HG02798 (cell line): Measurements from ENCODE around the gene BHLHE41.
A peak's percentile ranks its signal among the peaks of the same experiment; 100 is the strongest.

Source experiments
- ATAC-seq: cut with Tn5 transposase; IDR thresholded peaks from one replicate; pipeline ENCODE4 v1.9.1; 2021; ENCODE audit warnings: mild to moderate bottlenecking; ENCODE audit not compliant: unreplicated experiment, poor library complexity

BHLHE41 gene

DNA sequence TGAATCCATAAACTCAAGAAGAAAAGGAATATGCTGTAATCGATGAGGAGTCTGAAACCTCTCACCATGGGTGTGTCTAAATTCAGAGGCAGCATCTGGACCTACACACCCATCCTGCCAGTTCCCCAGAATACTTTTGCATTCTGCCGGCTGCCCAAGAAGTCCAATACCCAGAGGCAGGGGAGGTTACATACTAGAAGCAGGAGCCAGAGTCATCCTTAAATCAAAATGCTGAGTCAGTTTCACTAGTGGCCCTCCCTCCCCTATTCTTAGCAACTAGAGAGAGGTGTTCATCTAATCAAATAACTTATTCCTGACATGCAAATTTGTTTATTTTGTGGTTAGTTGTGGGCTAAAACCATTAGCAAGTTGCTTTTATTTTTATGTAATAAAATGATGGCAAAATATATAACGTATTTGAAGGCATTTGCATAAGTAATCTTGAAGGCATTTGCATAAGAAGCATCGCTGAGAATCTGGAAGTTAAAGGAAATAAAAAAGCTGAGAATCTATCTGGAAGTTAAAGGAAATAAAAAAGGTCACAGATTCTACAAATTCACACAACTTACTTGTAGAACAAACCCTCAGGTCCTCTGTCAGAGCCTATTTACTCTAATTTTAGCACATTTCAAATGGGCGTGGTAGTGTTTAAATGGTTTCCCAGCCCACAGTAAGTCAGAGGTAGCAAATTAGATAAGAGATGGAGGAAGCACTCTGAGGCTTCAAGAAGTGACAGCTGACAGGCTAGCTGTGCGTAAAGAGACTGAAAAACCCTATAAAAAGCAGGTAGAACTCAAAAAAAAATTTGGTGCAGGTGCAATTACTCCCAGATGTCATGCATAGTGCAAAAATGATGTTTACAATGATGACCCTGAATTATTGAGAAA, 7.8 kb downstream of the BHLHE41 start:
- no peak for ATAC-seq

DNA sequence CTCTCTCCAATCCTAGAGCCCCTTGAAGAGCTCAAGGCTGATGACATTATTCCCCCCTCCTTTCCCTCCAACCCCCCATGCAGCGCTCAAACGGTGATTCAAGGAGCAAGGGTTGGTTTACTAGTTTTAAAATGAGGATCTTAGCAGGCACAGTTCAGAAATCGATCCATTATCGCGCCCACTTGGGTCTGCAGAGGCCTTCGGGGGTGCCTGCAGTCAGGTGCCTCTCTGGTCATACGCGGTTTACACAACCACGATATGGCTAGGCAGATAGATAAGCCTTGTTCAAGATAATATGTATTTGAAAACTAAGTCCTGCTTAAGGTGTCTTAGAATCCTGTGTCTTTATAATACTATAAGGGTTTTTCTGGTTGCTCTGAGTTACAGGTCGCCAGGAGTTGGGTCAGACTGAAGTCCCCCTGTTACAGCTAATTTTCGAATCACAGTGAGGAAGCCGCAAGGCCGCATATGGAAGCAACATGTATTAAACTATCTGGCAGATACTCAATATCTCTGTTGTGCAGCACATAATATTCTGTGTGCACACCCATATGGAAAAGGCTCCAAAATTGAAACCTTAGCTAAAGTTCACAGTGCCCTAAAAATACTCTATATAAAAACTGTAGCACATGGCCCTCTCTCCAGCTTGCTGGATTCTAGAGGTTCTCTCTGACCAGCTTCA, 10.0 kb downstream of the BHLHE41 start:
- ATAC-seq = no peak

DNA sequence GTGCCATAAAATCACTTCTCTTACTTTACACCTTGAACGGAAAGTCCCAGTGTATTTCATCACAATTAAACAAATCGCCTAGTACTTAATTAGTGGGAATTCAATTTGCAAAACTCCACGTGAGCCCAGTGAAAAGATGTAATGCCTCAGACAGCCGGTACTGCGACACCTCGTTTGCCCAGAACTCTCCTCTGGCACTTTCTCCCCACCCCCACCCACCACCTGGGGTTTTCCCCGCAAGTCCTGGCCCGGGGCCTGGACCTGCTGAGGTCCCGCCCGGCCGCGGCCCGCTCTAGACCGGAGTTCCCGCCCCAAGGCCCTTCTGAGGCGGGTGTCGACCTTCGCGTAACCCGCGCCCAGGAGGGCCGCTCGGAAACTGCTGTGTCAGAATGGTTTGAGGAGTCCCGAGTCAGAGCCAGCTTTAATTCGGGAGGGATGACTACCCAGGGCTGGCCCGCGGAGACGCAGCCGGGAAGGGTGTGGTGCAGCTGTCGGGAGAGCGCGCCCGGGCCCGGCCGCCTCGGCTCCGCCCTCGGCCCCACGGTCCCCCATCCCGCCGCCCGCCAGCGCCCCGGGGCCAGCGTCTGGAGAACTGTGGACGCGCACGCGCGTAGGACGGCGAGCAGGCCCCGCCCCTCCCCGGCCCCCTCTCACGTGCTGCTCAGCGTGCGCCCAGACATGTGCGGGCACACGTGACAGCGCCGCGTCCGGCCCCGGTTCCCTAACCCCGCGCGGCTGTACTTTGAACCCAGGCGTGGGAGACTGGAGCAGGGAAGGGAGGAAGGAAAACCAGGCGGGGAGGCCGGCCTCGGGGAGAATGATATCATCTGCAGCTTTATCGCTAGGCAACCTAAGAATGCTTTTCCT, 10.8 kb downstream of the BHLHE41 start:
- peak; percentile 80 for ATAC-seq

DNA sequence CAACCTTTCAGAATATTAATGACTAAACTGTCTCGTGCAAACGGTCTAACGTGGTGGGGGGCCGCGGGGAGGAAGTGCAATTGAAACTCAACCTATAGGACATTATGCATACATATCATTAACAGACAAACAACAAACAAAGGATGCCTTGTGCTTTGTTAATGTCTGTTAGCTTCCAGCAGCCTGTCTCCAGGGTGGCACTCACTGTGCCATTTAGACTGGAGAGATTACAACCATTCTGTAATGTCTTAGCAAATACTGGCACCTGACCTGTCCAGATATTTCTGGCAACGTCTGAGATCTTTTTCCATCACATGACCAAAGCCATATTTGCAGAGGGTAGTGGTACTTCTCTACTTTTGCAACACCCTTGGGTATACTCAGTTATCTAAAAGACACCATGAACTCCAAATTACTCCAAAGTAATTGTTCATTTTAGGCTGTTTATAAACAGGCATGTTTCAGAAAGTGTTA, 11.6 kb downstream of the BHLHE41 start:
- ATAC-seq = no peak

DNA sequence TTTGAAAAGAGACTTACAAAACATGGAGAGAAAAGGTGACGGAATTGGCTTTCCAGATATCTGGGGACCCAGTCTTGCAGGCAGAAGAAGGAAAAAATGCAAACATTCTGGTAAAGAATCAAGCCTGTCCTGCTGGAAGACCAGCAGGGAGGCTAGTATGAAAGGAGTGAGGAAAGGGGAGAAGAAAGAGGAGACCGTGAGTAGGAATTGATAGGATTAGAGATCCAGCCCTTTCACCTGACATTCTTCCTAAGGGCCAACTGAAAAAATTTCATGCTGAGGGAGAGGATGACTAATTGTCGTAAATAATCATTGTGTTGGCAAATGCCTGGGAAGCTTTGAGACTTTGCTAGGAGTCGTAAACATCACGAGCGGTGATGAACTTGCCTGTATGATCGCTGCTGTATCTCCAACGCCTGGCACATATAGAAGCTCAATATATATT, 12.1 kb downstream of the BHLHE41 start:
- ATAC-seq = no peak

DNA sequence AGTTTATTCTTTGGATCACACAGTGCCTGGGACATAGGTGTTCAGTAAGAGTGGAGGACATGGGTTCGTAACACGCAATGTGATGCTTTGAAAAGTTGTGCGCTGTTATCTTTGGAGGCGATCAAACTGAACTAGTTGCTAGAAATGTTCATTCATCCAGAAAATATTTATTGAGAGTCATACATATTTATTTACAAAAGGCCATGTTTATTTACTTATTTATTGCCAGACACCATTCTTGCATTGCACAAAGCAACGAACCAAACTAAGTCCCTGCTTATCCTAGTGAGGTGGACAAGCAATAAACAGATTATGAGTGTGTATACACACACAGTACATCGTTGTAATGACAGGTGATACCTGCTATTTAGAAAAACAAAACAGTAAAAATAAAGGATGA, 12.6 kb downstream of the BHLHE41 start:
- ATAC-seq = no peak

DNA sequence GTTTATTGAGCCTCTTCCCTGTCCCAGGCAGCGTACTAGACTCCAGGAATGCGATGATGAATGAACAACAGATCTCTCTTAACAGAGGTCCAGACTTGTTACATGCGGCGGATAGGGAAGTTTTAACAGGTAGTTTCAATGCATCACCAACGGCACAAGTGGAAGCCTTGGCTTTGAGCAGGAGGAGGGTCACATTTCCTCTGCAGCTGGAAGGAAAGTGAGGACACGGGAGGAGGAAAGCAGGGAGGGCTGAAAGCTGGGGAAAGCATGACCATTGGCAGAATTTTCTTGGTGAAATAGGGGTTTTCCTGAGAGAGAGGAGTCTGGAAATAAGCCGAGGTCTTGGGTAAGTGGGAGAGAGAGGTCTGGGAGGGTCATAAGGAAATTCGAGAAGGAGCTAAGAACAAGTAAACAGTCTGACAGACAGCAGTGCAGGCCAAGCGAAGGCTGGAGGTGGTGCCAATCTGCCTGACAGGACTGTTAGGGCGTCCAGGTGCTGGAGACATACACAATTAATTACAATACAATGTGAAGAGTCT, 15.4 kb downstream of the BHLHE41 start:
- no peak for ATAC-seq

DNA sequence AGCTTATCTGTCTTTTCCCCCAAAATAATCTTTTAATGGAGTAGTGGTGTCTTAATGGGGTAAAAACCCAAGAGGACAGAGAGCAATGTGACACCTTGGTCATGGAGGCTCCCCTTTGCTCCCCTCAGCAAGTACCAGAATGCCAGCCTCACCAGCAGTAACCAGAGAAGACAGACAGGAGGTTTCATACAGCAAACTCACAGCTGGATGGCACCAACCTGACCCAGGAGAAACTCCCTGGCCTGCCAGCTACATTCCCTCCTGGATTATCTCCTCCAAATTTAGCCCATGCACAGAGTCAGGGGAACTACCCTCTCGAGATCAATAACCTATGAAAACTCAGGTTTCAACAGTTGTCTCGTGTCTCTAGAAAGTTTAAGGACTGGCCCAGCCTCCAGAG, 15.9 kb downstream of the BHLHE41 start:
- no peak for ATAC-seq

DNA sequence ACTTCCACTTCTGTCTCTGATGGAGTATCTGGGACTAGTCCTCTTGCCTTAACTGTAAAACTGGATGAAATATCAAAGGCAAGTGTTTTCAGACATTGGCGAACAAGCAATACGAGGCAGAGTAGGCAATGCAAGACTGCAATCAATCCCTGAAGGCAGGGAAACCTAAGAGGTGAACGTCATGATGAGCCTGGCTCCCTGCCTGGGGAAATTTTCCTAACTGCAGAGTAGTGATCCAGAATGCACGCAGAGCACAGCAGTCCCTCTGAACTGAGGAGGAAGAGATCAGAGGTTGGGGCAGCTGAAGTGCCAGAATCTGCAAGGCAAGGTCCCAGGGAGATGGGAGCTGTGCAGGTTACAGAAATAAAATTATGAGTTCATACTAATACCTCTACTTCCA, 18.5 kb downstream of the BHLHE41 start:
- no peak for ATAC-seq

DNA sequence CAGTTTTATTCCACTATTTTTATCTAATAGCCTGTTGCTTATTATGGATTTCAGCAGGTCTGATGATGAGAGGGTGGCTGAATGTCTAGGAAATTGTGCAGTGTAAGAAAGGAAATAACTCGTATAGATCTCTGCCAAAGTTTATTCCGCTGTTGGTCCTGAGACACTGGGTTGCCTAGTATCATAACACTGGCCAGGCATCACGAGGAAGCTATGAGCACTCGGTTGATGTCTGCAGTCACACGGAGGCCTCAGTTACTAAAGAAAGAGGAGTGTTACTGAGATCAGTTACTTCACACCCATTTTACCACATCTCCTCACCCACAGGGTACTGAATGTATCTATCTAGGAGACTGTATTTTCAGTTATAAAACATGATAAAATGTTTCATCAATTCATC, 21.9 kb downstream of the BHLHE41 start:
- ATAC-seq = no peak

DNA sequence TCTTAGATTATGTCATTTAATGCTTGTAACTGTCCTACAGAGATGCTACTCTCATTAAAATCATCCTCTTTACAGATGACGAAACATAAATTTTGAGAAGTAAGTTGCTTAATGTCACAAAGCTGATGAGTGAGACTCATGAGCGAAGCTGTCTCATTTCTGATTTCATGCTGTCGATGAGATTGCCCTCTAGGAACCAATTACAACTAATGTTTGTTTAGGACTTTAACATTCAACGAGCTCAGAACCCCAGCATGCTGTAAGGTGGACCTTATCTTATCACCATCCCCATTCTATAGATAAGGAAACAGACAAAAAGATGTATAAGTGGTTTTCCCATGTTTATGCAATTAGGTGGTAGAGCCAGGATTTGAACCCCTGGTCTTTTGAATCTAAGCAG, 23.1 kb downstream of the BHLHE41 start:
- ATAC-seq = no peak

DNA sequence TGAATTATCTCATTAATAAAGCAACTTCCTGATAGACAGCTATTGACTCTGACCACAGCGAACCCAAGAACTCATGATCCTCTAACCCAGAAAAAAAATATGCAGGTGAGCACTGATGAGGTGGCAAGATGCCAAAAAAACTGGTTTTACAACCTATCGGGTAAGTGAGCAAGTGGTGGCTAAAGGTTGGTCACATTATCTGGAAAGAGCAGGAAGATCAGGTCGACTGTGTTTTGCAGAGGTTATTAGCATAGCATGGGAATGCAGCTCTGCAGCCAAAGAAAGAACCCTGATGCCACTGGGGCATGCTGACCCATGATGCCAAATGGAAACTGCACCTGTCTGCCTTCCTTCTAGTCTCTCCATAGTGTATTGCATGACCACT, 23.5 kb downstream of the BHLHE41 start:
- ATAC-seq = no peak

DNA sequence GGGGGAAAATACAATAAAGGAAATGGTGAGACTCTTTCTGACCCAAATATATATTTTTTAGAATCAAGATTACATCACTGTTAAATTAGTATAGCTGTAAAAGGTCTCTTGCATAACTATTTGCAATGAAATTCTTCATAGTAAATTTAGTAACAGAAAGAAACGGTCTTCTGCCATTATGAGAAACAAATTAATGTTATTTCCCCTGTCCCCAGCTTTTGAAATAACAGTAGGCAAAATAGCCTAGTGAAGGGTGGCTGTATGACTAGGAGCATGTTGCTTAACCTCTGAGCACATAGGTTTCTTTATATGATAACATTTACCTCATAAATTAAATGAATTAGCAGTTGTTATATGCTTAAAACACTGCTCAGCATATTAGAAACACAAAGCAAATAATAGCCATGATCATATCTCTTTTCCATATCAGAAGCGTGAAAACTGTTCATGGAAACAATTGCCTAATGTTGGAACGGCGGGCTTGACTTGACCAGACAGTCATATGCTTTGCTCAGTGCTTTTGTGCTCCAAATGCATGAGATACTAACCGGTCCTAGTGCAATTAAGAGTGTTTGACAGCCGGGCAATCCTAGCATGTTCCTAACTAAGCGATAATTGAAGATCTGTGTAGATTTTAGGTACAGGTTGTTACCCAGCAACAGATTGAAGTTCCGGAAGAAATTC, 24.0 kb downstream of the BHLHE41 start:
- no peak for ATAC-seq

DNA sequence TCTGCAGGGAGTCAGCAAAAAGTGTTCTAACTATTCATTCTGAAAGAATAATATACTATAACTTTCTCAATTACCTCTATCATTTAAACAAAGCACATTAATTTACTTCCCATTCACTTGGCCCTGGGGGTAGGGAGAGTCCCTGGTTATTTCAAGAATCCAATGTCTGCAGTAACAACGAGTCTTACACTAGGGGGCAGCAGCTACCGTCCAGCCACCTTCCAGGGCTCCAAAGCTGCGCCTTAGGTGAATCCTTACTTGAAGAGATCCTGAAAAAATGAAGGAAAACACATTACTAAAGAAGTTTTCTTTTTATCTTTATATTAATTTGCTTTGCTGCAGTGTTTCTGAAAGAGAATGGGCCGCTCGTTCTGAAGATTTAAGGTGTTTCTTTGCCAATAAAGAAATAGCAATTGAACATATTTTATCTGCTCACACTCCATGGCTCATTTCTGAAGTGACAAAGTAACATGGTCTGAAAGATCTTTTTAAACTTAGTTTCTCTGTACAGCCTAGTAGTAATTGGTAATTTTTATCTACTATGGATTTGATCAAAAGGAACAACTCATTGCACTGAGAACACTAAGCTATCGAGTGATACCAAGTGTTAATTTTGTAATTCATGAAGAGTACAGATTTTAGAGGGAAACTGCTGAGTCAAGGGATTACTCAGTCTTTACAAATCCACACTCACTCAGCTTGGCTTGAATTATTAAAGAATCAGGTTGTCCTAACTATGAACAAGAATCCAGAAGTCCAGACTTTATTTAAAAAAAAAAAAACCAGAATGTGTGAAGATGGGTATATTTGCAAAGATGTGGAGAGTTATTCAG, 27.6 kb downstream of the BHLHE41 start:
- peak; percentile 86 for ATAC-seq

DNA sequence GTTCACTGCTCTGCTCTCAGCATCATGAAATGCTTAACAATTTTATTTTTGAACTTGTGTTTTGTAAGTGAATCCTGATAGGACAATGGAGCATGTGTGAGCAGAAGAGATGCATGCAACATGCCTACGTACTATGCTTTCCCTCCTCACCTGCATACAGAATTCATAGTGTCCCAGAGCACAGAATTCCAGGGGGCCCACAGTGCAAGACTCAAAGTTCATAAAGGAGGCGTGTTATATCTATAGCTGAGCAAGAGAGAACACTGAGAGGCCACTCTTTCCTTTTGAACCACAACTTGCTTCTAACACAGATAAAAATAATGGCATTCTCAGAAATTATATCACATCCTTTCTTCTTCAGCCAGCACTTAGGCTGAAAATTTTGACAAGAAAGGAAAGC, 28.8 kb downstream of the BHLHE41 start:
- ATAC-seq = no peak

DNA sequence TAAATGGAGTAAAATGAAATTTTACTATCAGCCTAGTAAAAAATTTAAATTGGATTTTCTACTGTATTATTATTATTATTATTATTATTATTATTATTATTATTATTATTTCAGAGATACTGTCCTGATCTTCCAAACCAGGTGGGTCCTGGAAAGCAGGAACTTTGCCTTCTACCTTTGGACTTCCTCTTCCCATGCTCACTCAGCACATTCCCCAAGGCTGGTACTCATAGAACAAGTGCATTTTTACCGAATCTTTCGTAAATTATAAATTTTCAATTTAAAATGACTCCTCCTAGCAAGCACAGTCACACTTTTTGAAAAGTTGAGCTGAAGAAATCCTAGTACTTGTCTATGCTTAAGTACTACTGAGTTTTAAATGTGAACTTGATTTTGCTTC, 29.7 kb downstream of the BHLHE41 start:
- ATAC-seq = no peak

DNA sequence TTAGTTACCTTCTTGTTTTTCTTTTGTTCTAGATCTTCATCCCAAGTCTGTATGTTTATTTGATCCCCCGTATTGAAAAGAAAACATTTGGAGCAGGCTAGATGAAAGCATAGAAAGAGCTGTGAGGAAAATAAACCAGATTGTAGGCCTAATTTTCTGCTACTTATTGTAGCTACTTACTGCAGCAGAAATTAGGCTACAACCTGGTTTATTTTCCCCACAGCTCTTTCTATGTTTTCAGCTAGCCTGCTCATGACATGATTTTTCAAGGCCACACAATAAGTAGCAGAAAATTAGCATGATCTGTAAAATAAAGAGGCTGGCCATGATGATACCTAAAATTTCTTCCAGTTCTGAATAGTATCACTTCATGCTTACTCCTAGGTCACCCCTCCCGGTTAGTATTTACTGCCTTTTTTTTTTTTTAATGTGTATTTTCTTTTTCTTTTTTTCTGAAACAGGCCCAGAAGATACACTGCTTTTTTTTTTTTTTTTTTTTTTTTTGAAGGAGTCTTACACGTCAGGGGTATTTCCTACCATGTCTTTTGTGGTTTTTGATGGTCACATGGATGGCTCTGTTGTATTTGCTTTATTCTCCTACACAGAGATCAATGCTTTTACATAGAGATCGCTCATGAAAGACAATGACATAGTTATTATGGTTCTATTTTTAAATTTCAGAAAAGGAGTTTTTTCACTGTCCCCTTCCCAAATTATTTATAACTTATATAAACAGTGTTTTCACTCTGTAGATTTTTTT, 32.3 kb downstream of the BHLHE41 start:
- no peak for ATAC-seq

DNA sequence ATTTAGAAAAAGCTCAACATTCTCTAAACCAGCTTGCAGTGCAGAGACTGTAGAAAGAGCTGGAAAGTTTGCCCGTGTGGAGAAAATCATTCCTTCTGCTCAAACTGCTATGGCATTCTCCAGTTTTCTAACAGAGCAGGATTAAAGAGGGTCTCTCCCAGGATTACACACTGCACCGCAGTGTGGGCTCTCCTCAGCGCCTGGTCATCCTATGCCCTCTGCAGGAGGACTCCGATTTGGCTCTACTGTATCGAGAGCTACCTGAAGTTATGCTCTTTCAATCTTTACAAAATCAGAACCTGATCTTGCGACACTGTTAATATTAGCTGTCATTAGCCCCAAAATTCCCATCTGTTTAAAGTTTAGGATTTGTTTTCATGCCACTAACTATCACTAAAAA, 33.0 kb downstream of the BHLHE41 start:
- no peak for ATAC-seq
